GM06990 (cell line): Measurements from ENCODE around the gene PTPRT.

ENCODE experiments used
- DNase-seq: peaks from one replicate; pipeline ENCODE4 v3.0.0-alpha.2; 2011; ENCODE audit not compliant: insufficient read length; ENCODE audit errors: extremely low read depth
- H3K27me3 ChIP-seq: replicated peaks from 2 replicates; pipeline ENCODE4 v1.6.0; 2011; ENCODE audit warnings: low read length; ENCODE audit not compliant: control insufficient read depth, insufficient read depth
- H3K36me3 ChIP-seq: 2 replicates; pipeline ENCODE4 v1.5.1; 2011; ENCODE audit warnings: low read length; ENCODE audit not compliant: control insufficient read depth, insufficient read depth
- H3K4me3 ChIP-seq: replicated peaks from 2 replicates; pipeline ENCODE4 v1.5.1; 2011; ENCODE audit warnings: low read depth, mild to moderate bottlenecking, control low read depth, low read length
- TF ChIP-seq, protein P1 (sequence below): IDR thresholded peaks from 2 replicates; pipeline ENCODE4 v1.5.1; 2011; ENCODE audit warnings: low read length, control low read depth, mild to moderate bottlenecking, inconsistent platforms; ENCODE audit not compliant: insufficient read depth, poor library complexity, severe bottlenecking

Gene PTPRT

DNA sequence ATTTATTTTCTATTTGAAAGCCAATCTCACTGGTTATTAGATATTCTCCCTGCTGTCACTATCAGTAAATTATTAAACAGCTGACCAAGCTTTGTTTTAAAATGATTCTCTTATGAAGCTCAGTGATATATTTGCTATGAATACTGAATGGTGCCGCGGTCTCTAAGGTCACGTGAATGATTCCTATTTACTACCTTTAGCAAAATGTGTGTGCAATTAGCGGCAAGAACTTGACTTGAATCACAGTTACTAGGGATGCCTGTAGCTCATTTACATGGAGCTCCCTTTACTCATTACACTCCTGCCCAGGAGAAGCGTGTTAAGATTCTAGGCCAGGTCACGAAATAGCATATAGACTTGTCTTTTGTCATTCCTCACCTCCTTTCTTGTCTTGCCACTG lies 12.4 kb upstream of the PTPRT start:
- H3K4me3 ChIP-seq: no peak overlapping the region
- TF ChIP-seq, protein P1, sequence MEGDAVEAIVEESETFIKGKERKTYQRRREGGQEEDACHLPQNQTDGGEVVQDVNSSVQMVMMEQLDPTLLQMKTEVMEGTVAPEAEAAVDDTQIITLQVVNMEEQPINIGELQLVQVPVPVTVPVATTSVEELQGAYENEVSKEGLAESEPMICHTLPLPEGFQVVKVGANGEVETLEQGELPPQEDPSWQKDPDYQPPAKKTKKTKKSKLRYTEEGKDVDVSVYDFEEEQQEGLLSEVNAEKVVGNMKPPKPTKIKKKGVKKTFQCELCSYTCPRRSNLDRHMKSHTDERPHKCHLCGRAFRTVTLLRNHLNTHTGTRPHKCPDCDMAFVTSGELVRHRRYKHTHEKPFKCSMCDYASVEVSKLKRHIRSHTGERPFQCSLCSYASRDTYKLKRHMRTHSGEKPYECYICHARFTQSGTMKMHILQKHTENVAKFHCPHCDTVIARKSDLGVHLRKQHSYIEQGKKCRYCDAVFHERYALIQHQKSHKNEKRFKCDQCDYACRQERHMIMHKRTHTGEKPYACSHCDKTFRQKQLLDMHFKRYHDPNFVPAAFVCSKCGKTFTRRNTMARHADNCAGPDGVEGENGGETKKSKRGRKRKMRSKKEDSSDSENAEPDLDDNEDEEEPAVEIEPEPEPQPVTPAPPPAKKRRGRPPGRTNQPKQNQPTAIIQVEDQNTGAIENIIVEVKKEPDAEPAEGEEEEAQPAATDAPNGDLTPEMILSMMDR: no peak
- no peak for DNase-seq
- H3K27me3 ChIP-seq: no peaks in the 10 kb centered on the region
- no peaks in the 10 kb centered on the region for H3K36me3 ChIP-seq

DNA sequence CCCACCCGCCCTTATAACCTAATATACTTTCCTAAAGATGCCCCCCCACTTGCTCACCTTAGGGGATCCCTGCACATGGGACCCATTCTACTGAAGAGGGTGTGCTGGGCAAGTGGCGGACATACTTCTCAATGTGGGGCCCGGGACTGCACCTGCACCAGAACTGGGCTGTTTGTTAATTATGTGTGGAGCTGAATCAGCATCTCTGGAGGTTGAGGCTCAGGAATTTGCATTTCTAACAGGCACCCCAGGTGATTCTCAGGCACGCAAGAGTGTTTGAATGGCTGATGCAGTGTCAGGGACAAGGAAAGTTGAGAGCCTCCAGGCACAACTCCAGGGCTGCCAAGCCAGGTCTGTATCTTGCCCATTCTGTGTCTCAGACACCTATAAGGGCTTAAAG lies 8.9 kb upstream of the PTPRT start:
- H3K4me3 ChIP-seq: no peak overlapping the region
- H3K27me3 ChIP-seq: no peaks in the 10 kb centered on the region; the same call in 1 of the 2 replicates
- DNase-seq: no peak
- H3K36me3 ChIP-seq: no peaks in the 10 kb centered on the region
- TF ChIP-seq, protein P1: no peak

DNA sequence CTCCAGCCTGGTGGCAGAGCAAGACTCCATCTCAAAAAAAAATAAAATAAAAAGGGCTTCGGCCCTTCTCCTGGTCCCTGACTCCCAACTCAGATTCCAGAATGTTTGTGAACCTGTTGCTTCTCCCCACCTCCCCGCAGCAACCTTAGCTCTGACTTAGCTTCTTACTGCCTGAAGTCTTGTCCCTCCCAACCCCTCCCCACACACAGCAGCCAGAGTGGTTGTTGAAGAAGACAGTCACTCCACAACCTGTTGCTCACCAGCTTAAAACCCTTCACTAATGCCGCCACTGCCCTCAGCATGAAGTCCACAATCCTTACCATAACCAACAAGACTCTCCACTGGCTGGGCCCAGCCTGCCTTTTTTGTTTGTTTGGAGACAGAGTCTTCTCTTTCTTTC lies 6.5 kb upstream of the PTPRT start:
- no peak for DNase-seq
- Histone ChIP-seq H3K36me3 (no peaks in the 10 kb centered on the region), H3K4me3 (no peak overlapping the region), H3K27me3 (no peaks in the 10 kb centered on the region; the same call in 1 of the 2 replicates)
- TF ChIP-seq, protein P1: no peak

DNA sequence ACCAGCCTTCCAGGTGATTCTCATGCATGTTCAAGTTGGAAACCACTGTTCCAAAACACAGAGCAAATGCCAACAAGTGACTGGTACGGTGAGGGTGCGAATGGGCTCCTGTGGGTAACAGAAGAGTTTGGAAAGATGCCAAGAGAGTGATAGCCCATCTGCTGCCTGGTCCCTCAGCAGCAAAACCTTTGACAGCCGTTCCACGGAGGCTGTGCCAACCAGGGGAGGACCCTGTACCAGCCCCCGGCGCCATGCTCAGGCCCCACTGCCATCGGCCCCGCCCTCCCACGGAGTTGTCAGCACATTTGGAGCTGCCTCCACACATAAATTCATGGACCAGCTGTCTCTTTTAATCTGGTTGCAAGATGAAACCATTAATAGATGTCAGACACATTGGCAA lies 4.4 kb upstream of the PTPRT start:
- TF ChIP-seq, protein P1: no peak
- DNase-seq: no peak
- no peaks in the 10 kb centered on the region; the same call in 1 of the 2 replicates for H3K27me3 ChIP-seq
- H3K4me3 ChIP-seq: no peak overlapping the region
- no peaks in the 10 kb centered on the region for H3K36me3 ChIP-seq

DNA sequence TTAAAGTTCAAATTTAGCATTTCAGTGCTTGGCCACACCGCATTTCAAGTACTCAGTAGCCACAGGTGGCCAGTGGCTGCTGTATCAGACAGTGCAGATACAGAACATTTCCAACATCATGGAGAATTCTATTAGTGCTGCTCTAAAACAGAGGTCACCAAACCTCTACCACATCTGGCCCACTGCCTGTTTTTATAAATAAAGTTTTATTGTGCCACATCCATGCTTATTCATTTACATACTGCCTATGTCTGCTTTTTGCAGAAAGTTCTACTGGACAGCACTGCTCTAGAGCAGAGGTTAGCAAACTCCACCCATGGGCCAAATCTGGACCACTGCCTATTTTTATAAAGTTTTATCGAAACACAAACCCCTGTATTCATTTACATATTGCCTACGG lies 3.7 kb upstream of the PTPRT start:
- Histone ChIP-seq H3K4me3 (no peak overlapping the region), H3K36me3 (no peaks in the 10 kb centered on the region), H3K27me3 (no peaks in the 10 kb centered on the region; the same call in 1 of the 2 replicates)
- TF ChIP-seq, protein P1: no peak
- no peak for DNase-seq
